ENCODE data around the gene PKP3.
"Not testable (repeated sequence)": the region's sequence is repeated elsewhere in the genome, so short reads cannot be mapped to it uniquely, and the experiment has no call there.

DNA sequence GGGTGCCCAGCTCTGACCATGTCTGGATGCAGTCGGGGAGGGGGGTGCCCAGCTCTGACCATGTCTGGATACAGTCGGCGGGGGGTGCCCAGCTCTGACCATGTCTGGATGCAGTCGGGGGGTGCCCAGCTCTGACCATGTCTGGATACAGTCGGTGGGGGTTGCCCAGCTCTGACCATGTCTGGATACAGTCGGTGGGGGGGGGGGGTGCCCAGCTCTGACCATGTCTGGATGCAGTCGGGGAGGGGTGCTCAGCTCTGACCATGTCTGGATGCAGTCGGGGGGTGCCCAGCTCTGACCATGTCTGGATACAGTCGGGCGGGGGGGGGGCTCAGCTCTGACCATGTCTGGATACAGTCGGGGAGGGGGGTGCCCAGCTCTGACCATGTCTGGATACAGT, 17.5 kb downstream of the PKP3 start:
- TF ChIP-seq ZNF24 (IDR thresholded peaks at IDR 0.05), result not testable (repeated sequence)
- TF ChIP-seq, protein P1, sequence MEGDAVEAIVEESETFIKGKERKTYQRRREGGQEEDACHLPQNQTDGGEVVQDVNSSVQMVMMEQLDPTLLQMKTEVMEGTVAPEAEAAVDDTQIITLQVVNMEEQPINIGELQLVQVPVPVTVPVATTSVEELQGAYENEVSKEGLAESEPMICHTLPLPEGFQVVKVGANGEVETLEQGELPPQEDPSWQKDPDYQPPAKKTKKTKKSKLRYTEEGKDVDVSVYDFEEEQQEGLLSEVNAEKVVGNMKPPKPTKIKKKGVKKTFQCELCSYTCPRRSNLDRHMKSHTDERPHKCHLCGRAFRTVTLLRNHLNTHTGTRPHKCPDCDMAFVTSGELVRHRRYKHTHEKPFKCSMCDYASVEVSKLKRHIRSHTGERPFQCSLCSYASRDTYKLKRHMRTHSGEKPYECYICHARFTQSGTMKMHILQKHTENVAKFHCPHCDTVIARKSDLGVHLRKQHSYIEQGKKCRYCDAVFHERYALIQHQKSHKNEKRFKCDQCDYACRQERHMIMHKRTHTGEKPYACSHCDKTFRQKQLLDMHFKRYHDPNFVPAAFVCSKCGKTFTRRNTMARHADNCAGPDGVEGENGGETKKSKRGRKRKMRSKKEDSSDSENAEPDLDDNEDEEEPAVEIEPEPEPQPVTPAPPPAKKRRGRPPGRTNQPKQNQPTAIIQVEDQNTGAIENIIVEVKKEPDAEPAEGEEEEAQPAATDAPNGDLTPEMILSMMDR (IDR thresholded peaks at IDR 0.05 in 2 of 3, conservative IDR thresholded peaks at IDR 0.05 in 1 of 3; ENCODE audit: insufficient read depth in 2 of 3, low read depth in 1 of 3, low read length in 3 of 3), result not testable (repeated sequence)

All from K562 (cell line).